SU-DHL-6 (cell line): ENCODE measurements around the gene PDF.

Source experiments
- CTCF ChIP-seq: fragments of 200-600 bp; sonication (generic); IDR thresholded peaks from one replicate; pipeline ENCODE4 v1.5.1; 2017; ENCODE audit warnings: antibody characterized with exemption, mild to moderate bottlenecking, low read length, moderate library complexity; ENCODE audit not compliant: insufficient read depth, poor library complexity, severe bottlenecking
- EZH2phosphoT487 ChIP-seq: fragments of 200-600 bp; sonication (generic), shearing (Covaris generic); conservative IDR thresholded peaks from 2 replicates; pipeline ENCODE4 v1.6.1; 2018; ENCODE audit warnings: mild to moderate bottlenecking, antibody characterized with exemption, low read length, moderate library complexity, mixed read lengths

DNA sequence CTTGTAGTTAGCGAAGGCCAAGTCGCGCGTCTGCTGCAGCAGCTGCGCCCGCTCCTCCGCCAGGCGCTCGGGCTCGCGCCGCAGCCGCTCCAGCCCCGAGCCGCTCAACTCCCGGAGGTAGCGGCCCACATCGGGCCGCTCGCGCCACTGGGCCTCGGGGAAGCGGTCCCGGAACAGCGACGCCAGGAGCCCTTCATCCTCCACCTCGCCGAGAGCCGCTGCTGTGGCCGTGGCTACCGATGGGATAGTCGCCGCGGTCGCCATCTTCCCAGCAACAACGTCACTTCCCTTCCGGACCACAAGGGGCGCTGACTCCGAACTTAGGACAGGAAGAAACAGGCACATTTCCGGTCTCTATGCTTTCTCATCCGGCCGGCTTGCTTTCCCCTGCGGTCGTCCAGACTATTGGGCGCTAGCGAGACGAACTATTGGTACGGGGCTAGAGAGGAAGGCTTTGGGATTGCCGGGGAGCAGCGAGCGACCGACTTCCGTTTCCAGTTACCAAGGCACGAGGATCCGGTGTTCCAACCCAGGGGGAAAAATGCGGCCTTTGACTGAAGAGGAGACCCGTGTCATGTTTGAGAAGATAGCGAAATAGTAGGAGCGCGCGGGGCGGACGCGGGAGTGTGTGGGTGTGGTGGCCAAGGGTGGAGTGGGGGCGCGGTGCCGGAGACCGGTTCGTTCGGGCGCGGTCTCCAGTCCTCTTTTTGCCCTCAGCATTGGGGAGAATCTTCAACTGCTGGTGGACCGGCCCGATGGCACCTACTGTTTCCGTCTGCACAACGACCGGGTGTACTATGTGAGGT, 9.1 kb upstream of the PDF start, which contains the start of the genes COG8 and NIP7:
- peak; percentile 35 for TF ChIP-seq CTCF
- no peak for TF ChIP-seq EZH2phosphoT487
